Measurements from ENCODE around the gene YPEL3. TPM values are rescaled to one million over a fixed set of nuclear protein-coding genes. Genes with fewer than 3 reads are reported as not detected.
"Not testable (repeated sequence)": the region's sequence is repeated elsewhere in the genome, so short reads cannot be mapped to it uniquely, and the experiment has no call there.

YPEL3 gene
- total RNA-seq, 2 experiments from 2014 or later, result 99.4 to 106 TPM

DNA sequence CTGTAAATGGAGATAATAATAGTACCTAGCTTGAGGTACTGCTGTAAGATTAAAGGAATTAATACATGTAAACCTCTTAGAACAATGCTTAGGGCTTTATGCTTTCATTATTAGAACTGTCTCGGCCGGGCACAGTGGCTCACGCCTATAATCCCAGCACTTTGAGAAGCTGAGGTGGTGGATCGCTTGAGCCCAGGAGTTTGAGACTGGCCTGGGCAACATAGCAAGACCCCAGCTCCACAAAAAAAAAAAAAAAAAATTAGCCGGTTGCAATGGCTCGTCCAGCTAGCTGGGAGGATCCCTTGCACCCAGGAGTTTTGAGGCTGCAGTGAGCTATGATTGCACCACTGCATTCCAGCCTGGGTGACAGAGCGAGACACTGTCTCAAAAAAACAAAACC, 18.8 kb upstream of the YPEL3 start:
- ChIA-PET POLR2A (interaction anchor here (0.6 to 5.8 kb wide), 5 partner anchors 9 to 72 kb away, joined by 3 to 32 read pairs (median 21); partner anchors contain the start of genes CORO1A and MAPK3), CTCF (interaction anchor here (1.0 to 1.4 kb wide), 2 partner anchors 22 to 28 kb away, joined by 3 to 6 read pairs; no protein-coding TSS in a partner anchor)
- Mint-ChIP-seq H3K4me1 (peaks cover 22% of the 10 kb centered on the region), H3K36me3 (ENCODE audit: low read depth) (peaks cover 40% of the 10 kb centered on the region), H3K27ac (peak overlapping the region; percentile 68)
- not testable (repeated sequence) for DNase-seq, H3K9me3 Mint-ChIP-seq, H3K4me3 Mint-ChIP-seq, H3K27me3 Mint-ChIP-seq

- CTCF ChIA-PET, result interaction anchor here (1.0 to 1.4 kb wide), 2 partner anchors 22 to 29 kb away, joined by 3 to 6 read pairs; no protein-coding TSS in a partner anchor
These were observed 18.4 kb upstream of the YPEL3 start for GRCh38 chr16:30114411-30114810.

DNA sequence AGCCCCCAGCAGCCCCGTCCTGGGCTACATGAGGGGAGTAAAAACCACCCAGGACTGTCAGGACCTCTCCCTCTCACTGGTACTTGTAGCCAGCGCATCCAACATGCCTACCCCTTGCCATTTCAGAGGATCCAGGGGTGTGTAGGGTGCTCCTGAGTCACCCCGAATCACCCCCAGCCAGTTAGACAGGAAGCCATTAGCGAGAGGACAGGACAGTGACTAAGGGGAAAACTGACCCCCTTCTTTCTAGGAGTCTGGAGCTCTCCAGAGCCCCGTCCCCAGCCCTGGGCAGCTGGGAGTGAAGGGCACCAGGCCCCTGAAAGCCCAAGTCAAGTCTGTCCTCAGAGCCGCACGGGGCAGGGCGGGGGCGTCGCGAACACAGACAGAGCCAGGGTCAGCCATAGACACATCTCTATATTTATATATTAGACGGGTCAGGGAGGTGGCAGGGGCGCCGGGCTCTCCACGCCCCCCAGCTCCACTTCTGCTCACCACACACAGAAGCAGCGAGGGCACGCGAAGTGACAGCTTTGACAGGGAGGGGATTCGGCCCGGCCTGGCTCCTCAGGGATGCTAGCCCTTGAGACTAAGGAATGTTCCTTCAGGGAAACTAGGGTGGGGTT, 17.8 kb upstream of the YPEL3 start:
- DNase-seq, result no peak
- ChIA-PET CTCF (interaction anchor here (1.3 to 2.6 kb wide), 3 partner anchors 10 to 72 kb away, joined by 4 to 15 read pairs (median 4); partner anchors contain the start of gene MAPK3), POLR2A (interaction anchor here (1.1 to 5.8 kb wide), 6 partner anchors 10 to 73 kb away, joined by 3 to 32 read pairs (median 13); partner anchors contain the start of genes CORO1A and MAPK3)
- H3K9me3 Mint-ChIP-seq, result no peaks in the 10 kb centered on the region
- H3K27ac Mint-ChIP-seq, result no peak overlapping the region
- no peaks in the 10 kb centered on the region for H3K27me3 Mint-ChIP-seq
- no peak overlapping the region for H3K4me3 Mint-ChIP-seq
- peaks cover 35% of the 10 kb centered on the region for H3K36me3 Mint-ChIP-seq (ENCODE audit: low read depth)
- peaks cover 16% of the 10 kb centered on the region for H3K4me1 Mint-ChIP-seq

More at GRCh38 chr16:30114411-30114810, 18.4 kb upstream of the YPEL3 start:
- no peak overlapping the region for H3K4me3 Mint-ChIP-seq
- H3K36me3 Mint-ChIP-seq (ENCODE audit: low read depth), result peaks cover 39% of the 10 kb centered on the region
- peaks cover 20% of the 10 kb centered on the region for H3K4me1 Mint-ChIP-seq
- DNase-seq, result no peak
- H3K9me3 Mint-ChIP-seq, result no peaks in the 10 kb centered on the region
- no peak overlapping the region for H3K27ac Mint-ChIP-seq
- POLR2A ChIA-PET, result interaction anchor here (0.6 to 5.8 kb wide), 7 partner anchors 10 to 72 kb away, joined by 3 to 32 read pairs (median 5); partner anchors contain the start of genes CORO1A and MAPK3
- no peaks in the 10 kb centered on the region for H3K27me3 Mint-ChIP-seq

- Mint-ChIP-seq H3K9me3 (no peaks in the 10 kb centered on the region), H3K27ac (peak within 1 kb of the TSS; percentile 26), H3K4me1 (peaks cover 16% of the 10 kb centered on the region), H3K4me3 (no peak within 1 kb of the TSS), H3K36me3 (ENCODE audit: low read depth) (peaks cover 36% of the 10 kb centered on the region), H3K27me3 (no peaks in the 10 kb centered on the region)
- ChIA-PET CTCF (interaction anchor here (0.8 to 2.6 kb wide), 14 partner anchors 8 to 498 kb away, joined by 3 to 18 read pairs (median 4); partner anchors contain the start of genes CORO1A and MAPK3), POLR2A (interaction anchor here (0.9 to 5.8 kb wide), 7 partner anchors 11 to 256 kb away, joined by 3 to 32 read pairs (median 5); partner anchors contain the start of genes CORO1A, MAPK3 and YPEL3)
- no peak for DNase-seq
These were observed 17.2 kb upstream of the YPEL3 start, which contains the start of gene GDPD3 for GRCh38 chr16:30113031-30113710. Gene GDPD3, minus strand, starts transcription at chr16:30113537. Its CDS starts 59 bp downstream, at chr16:30113478.

DNA sequence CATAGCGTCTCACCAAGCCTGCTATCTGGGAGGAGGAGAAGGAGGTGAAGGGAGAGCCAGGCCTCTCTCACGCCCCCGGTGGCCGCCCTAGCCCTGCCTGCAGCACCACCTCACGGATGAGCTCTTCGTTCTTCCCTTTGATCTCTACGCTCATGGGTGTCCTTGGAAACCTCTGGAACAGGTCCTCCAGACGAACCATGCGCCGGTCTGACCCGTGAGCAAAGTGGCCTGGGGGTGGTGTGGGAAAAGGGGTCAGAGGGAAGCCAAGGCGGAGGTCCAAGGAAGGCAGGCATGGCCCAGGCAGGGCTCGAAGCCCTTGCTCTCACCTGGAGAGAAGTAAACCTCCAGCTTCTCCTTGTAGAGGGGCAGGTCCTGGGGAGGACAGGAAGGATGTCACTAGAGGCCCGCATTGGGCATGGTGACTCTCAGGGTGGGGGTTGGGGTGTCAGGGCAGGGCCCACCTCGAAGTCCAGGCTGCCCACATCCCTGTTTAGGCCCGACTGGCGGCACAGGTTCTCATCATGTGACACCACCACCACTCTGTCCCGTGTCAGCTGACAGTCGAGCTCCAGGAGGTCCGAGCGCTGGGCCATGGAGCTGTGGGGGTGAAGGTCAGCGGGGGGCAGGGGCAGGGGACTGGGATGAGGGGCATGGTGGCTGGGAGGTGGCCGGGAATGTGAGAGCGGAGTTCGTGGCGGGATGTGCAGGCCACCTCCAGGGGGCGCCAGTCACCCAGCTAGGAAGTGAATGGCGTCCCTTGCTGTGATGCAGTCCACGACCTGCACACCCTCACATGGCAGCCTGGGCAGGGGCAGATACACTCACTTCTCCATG, 16.4 kb upstream of the YPEL3 start:
- ChIA-PET POLR2A (interaction anchor here (0.8 to 5.8 kb wide), 12 partner anchors 8 to 547 kb away, joined by 3 to 32 read pairs (median 4); partner anchors contain the start of genes ALDOA, CORO1A, MAPK3 and TBX6), CTCF (interaction anchor here (0.8 to 2.6 kb wide), 22 partner anchors 8 to 499 kb away, joined by 3 to 19 read pairs (median 4); partner anchors contain the start of genes CORO1A, MAPK3, TBX6 and YPEL3)
- peak overlapping the region; percentile 26 for H3K27ac Mint-ChIP-seq
- H3K4me3 Mint-ChIP-seq, result no peak overlapping the region
- peaks cover 42% of the 10 kb centered on the region for H3K36me3 Mint-ChIP-seq (ENCODE audit: low read depth)
- no peaks in the 10 kb centered on the region for H3K27me3 Mint-ChIP-seq
- H3K9me3 Mint-ChIP-seq, result no peaks in the 10 kb centered on the region
- peak; percentile 71 for DNase-seq
- peaks cover 16% of the 10 kb centered on the region for H3K4me1 Mint-ChIP-seq

DNA sequence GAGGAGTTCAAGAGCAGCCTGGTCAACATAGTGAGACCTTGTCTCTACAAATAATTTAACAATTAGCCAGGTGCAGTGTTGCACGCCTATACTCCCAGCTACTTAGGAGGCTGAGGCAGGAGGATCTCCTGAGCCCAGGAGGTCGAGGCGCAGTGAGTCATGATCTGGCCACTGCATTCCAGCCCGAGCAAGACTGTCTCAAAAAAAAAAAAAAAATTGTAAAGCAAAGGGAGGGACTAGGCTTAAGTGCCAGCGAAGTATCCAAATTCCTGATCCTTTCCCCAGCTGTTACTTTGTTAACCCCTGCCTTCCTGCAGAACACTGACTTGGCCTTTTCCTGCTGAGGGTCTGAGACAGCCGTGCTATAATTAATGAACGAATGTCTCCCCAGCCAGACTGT, 14.6 kb upstream of the YPEL3 start:
- DNase-seq, result no peak
- Mint-ChIP-seq H3K9me3 (no peaks in the 10 kb centered on the region), H3K27ac (no peak overlapping the region), H3K36me3 (ENCODE audit: low read depth) (peaks cover 40% of the 10 kb centered on the region), H3K4me1 (peaks cover 16% of the 10 kb centered on the region), H3K27me3 (no peaks in the 10 kb centered on the region), H3K4me3 (no peak overlapping the region)
- CTCF ChIA-PET, result interaction anchor here (0.7 to 2.6 kb wide), 4 partner anchors 10 to 75 kb away, joined by 3 to 19 read pairs (median 8); partner anchors contain the start of gene TBX6
- POLR2A ChIA-PET, result interaction anchor here (0.6 to 1.5 kb wide), 2 partner anchors 14 to 18 kb away, joined by 3 read pairs; partner anchors contain the start of gene YPEL3

- H3K4me3 Mint-ChIP-seq, result no peak overlapping the region
- CTCF ChIA-PET, result no interaction called here
- POLR2A ChIA-PET, result interaction anchor here (0.9 kb wide), 1 partner anchor 79 kb away, joined by 3 read pairs; no protein-coding TSS in a partner anchor
- H3K9me3 Mint-ChIP-seq, result no peaks in the 10 kb centered on the region
- no peaks in the 10 kb centered on the region for H3K27me3 Mint-ChIP-seq
- peaks cover 8% of the 10 kb centered on the region for H3K4me1 Mint-ChIP-seq
- no peak overlapping the region for H3K27ac Mint-ChIP-seq
- H3K36me3 Mint-ChIP-seq (ENCODE audit: low read depth), result peaks cover 48% of the 10 kb centered on the region
- DNase-seq, result no peak
These were observed 12.2 kb upstream of the YPEL3 start for GRCh38 chr16:30108059-30108850.

DNA sequence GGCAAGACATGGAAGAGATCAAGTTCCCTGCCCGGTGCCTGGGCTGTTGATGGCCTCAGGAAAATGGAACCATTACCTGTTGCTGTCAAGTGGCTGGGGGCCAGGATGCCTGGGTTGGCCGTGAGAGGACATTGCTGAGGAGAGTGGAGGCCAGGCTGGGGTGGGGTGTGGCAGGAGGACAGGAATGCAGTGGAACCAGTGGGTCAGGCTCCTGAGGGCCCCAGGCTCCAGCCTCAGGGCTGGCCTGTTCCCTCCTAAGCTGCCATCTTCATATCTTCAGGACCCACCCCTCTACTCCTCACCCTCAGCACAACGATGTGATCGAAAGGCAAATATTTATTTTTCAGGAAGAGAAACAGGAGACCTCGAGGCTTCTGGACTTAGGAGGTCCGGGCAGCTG, 8.5 kb upstream of the YPEL3 start:
- DNase-seq, result no peak
- ChIA-PET POLR2A (no interaction called here), CTCF (interaction anchor here (0.7 to 1.2 kb wide), 3 partner anchors 8 to 17 kb away, joined by 3 to 4 read pairs (median 3); partner anchors contain the start of genes GDPD3 and TBX6)
- H3K27me3 Mint-ChIP-seq, result no peaks in the 10 kb centered on the region
- H3K4me1 Mint-ChIP-seq, result no peaks in the 10 kb centered on the region
- peaks cover 6% of the 10 kb centered on the region for H3K9me3 Mint-ChIP-seq
- peaks cover 29% of the 10 kb centered on the region for H3K36me3 Mint-ChIP-seq (ENCODE audit: low read depth)
- no peak overlapping the region for H3K4me3 Mint-ChIP-seq
- H3K27ac Mint-ChIP-seq, result no peak overlapping the region

DNA sequence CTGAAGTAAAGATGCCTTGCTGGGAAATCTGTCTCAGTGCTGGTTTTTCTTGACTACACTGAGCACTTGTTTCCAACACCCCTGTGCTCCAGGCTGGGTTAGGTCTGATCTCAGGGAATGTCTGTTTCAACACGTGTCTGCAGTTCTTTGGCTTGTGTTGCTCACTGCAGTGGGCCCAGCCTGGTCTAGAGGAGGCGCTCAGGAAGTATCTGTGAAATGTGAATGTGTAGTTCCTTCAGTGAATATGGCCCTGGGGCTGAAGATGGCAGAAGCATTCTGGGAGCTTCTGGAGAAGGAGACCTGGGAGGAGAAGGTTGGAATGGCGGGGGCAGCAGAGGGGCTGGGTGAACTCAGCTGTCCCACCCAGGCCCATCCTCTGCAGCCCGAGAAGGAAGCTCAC, 8.1 kb upstream of the YPEL3 start:
- CTCF ChIA-PET, result interaction anchor here (0.7 to 1.2 kb wide), 2 partner anchors 9 to 13 kb away, joined by 3 to 4 read pairs; partner anchors contain the start of genes GDPD3 and TBX6
- Mint-ChIP-seq H3K27me3 (no peaks in the 10 kb centered on the region), H3K4me3 (no peak overlapping the region), H3K9me3 (peaks cover 8% of the 10 kb centered on the region), H3K4me1 (no peaks in the 10 kb centered on the region), H3K27ac (no peak overlapping the region), H3K36me3 (ENCODE audit: low read depth) (peaks cover 29% of the 10 kb centered on the region)
- no peak for DNase-seq
- POLR2A ChIA-PET, result interaction anchor here (1.3 to 2.6 kb wide), 2 partner anchors 12 to 82 kb away, joined by 4 to 7 read pairs; partner anchors contain the start of gene TBX6

GRCh38 chr16:30096862-30097563, 1.0 kb upstream of the YPEL3 start:
- H3K36me3 Mint-ChIP-seq (ENCODE audit: low read depth), result peaks cover 54% of the 10 kb centered on the region

More at GRCh38 chr16:30096862-30097563, 1.0 kb upstream of the YPEL3 start:
- Mint-ChIP-seq H3K9me3 (peaks cover 31% of the 10 kb centered on the region), H3K4me3 (peak overlapping the region; percentile 58), H3K4me1 (peaks cover 41% of the 10 kb centered on the region), H3K27ac (peak overlapping the region; percentile 82), H3K27me3 (no peaks in the 10 kb centered on the region)
- DNase-seq, result no peak
- ChIA-PET POLR2A (interaction anchor here (0.7 to 3.3 kb wide), 7 partner anchors 14 to 321 kb away, joined by 3 to 32 read pairs (median 3); partner anchors contain the start of genes ALDOA, CORO1A and GDPD3), CTCF (no interaction called here)
